OCI-LY7 (cell line): Measurements from ENCODE around the gene TNFAIP8. TPM values are rescaled to one million over a fixed set of nuclear protein-coding genes. Genes with fewer than 3 reads are reported as not detected.

Experiments
- BruUV-seq: library from RNA; stranded (reverse); fragments of 400-500 nt; replicated peaks from 2 replicates; lab custom pipeline; 2021; lab: Mats Ljungman, UMichigan
- CTCF ChIA-PET: fragments of 300-600 bp; sonication (Branson Sonifier 250); formaldehyde crosslinking; loops from one replicate; lab custom pipeline; 2022; ENCODE audit warnings: antibody characterized with exemption; ENCODE audit not compliant: unreplicated experiment; lab: Charles Lee
- POLR2A ChIA-PET: fragments of 300-600 bp; sonication (Branson Sonifier 250); formaldehyde crosslinking; loops from one replicate; lab custom pipeline; 2022; ENCODE audit warnings: antibody characterized with exemption; lab: Charles Lee
- DNase-seq: peaks from one replicate; pipeline ENCODE4 v3.0.0-alpha.2; 2015; ENCODE audit warnings: low spot score
- H2AFZ ChIP-seq: fragments of 200-600 bp; sonication (generic), shearing (Covaris generic); 2 replicates; pipeline ENCODE4 v1.6.1; 2014; ENCODE audit warnings: mild to moderate bottlenecking, antibody characterized with exemption, low read length, moderate library complexity
- H3K27ac ChIP-seq: fragments of 200-600 bp; sonication (generic); 2 replicates; pipeline ENCODE4 v1.5.1; 2014; ENCODE audit warnings: mixed run types, low read depth, mild to moderate bottlenecking, moderate library complexity, low read length, inconsistent platforms; ENCODE audit not compliant: poor library complexity, severe bottlenecking
- H3K36me3 ChIP-seq: fragments of 200-600 bp; sonication (generic); 2 replicates; pipeline ENCODE4 v1.6.1; 2014; ENCODE audit warnings: mild to moderate bottlenecking, antibody characterized with exemption, low read length, moderate library complexity, mixed read lengths; ENCODE audit not compliant: insufficient read depth
- H3K4me1 ChIP-seq: fragments of 200-600 bp; sonication (generic); 2 replicates; pipeline ENCODE4 v1.5.1; 2014; ENCODE audit warnings: mild to moderate bottlenecking, low read length; ENCODE audit not compliant: insufficient read depth, poor library complexity, severe bottlenecking
- H3K4me2 ChIP-seq: fragments of 200-600 bp; sonication (generic); 2 replicates; pipeline ENCODE4 v1.6.1; 2014; ENCODE audit warnings: mild to moderate bottlenecking, low read length
- H3K4me3 ChIP-seq: fragments of 200-600 bp; sonication (generic); 2 replicates; pipeline ENCODE4 v1.5.1; 2014; ENCODE audit warnings: mild to moderate bottlenecking, low read depth, low read length; ENCODE audit not compliant: poor library complexity, severe bottlenecking
- H3K79me2 ChIP-seq: fragments of 200-600 bp; sonication (generic); 2 replicates; pipeline ENCODE4 v1.6.1; 2016; ENCODE audit warnings: low read depth, mild to moderate bottlenecking, low read length, moderate library complexity, mixed read lengths; ENCODE audit not compliant: insufficient read depth
- H3K9me2 ChIP-seq: fragments of 200-600 bp; sonication (generic); 2 replicates; pipeline ENCODE4 v1.6.1; 2016; ENCODE audit warnings: mild to moderate bottlenecking, low read length, mixed read lengths; ENCODE audit not compliant: insufficient read depth
- H3K9me3 ChIP-seq: fragments of 200-600 bp; sonication (generic); 2 replicates; pipeline ENCODE4 v1.6.1; 2014; ENCODE audit warnings: mild to moderate bottlenecking, mixed run types, low read length, mixed read lengths
- H4K20me1 ChIP-seq: fragments of 200-600 bp; sonication (generic); 2 replicates; pipeline ENCODE4 v1.6.1; 2014; ENCODE audit warnings: mild to moderate bottlenecking, antibody characterized with exemption, low read length, moderate library complexity, mixed read lengths; ENCODE audit not compliant: insufficient read depth
- CTCF ChIP-seq: fragments of 200-600 bp; sonication (generic); conservative IDR thresholded peaks from 2 replicates; pipeline ENCODE4 v1.5.1; 2014; ENCODE audit warnings: mild to moderate bottlenecking, antibody characterized with exemption, low read length, moderate library complexity, mixed read lengths
- EZH2phosphoT487 ChIP-seq: fragments of 200-600 bp; sonication (generic); IDR thresholded peaks from 2 replicates; pipeline ENCODE4 v1.6.1; 2018; ENCODE audit warnings: low read depth, borderline replicate concordance, mild to moderate bottlenecking, mixed run types, antibody characterized with exemption, low read length, moderate library complexity, mixed read lengths
- intact Hi-C: fragments of 100-400 bp; cut with micrococcal nuclease; formaldehyde crosslinking; loops from one replicate; pipeline ENCODE4 v1.10.0; 2022; ENCODE audit not compliant: unreplicated experiment
- total RNA-seq, 2 experiments: library from RNA; depleted of rRNA in 1 of 2; stranded (reverse); fragments of >200 nt in 1 of 2; shearing (Covaris generic) in 1 of 2; gene quantifications; 2 replicates each; pipeline ENCODE4 v1.2.3, GENCODE V29; 2014 to 2022

Gene TNFAIP8
- total RNA-seq, 2 experiments from 2014 or later: 75.4 to 95.1 TPM

- H3K9me2 ChIP-seq: no peaks in the 10 kb centered on the region
- no TSS peak for BruUV-seq
- DNase-seq: no peak
- H3K79me2 ChIP-seq: peaks cover 8% of the 10 kb centered on the region; the same call in 1 of the 2 replicates
- no peaks in the 10 kb centered on the region for H3K9me3 ChIP-seq
- no peak for TF ChIP-seq CTCF
- no peak for TF ChIP-seq EZH2phosphoT487
- no peaks in the 10 kb centered on the region for H3K36me3 ChIP-seq
- POLR2A ChIA-PET: interaction anchor here (1.1 to 22.6 kb wide), 5 partner anchors 11 to 57 kb away, joined by 3 to 538 read pairs (median 6); partner anchors contain the start of gene TNFAIP8
- CTCF ChIA-PET: interaction anchor here (1.3 kb wide), 1 partner anchor 10 kb away, joined by 3 read pairs; no protein-coding TSS in a partner anchor
- peak overlapping the region; percentile 68 for H3K4me2 ChIP-seq
- no peaks in the 10 kb centered on the region for H4K20me1 ChIP-seq
- peaks cover 90% of the 10 kb centered on the region for H3K4me1 ChIP-seq
- H3K4me3 ChIP-seq: peak overlapping the region; percentile 11
- H2AFZ ChIP-seq: peak overlapping the region; percentile 64; the same call in 1 of the 2 replicates
- intact Hi-C loops: no loop called here
- H3K27ac ChIP-seq: peak overlapping the region; percentile 34
Measured at GRCh38 chr5:119327018-119327417, 28.8 kb upstream of the TNFAIP8 start.

- Histone ChIP-seq H3K79me2 (peaks cover 28% of the 10 kb centered on the region), H3K4me1 (peaks cover 80% of the 10 kb centered on the region), H3K9me3 (no peaks in the 10 kb centered on the region), H3K4me3 (no peak overlapping the region), H3K9me2 (no peaks in the 10 kb centered on the region), H3K27ac (peak overlapping the region; percentile 15), H3K4me2 (peak overlapping the region; percentile 68), H3K36me3 (no peaks in the 10 kb centered on the region), H2AFZ (no peak overlapping the region), H4K20me1 (no peaks in the 10 kb centered on the region)
- BruUV-seq: no TSS peak
- DNase-seq: no peak
- TF ChIP-seq CTCF (no peak), EZH2phosphoT487 (no peak)
- CTCF ChIA-PET: interaction anchor here (0.6 kb wide), 1 partner anchor 13 kb away, joined by 3 read pairs; no protein-coding TSS in a partner anchor
- POLR2A ChIA-PET: interaction anchor here (0.6 to 22.6 kb wide), 4 partner anchors 9 to 59 kb away, joined by 3 to 538 read pairs (median 146); partner anchors contain the start of gene TNFAIP8
- intact Hi-C loops: no loop called here
Measured at GRCh38 chr5:119328753-119329602, 26.8 kb upstream of the TNFAIP8 start.
